Stimulated activated naive B cell treated with anti-CD40 and anti-IgM and Interleukin-4, amounts not matched to agents 10 μg/mL and 1 μg/mL and 100 μg/mL, for 72 hours (primary cell): ENCODE data around the gene MAP2K5.
A peak's percentile ranks its signal among the peaks of the same experiment; 100 is the strongest.

ENCODE experiments used
- ATAC-seq, 2 donors: fragments of 150-1000 bp; cut with Tn5 transposase; replicated peaks; 2 replicates each; pipeline ENCODE4 v1.10.0; 2021; ENCODE audit warnings: moderate library complexity in 1 of 2
- DNase-seq: peaks from one replicate; pipeline ENCODE4 v3.0.0; 2021
- H3K27ac Mint-ChIP-seq: one replicate; pipeline ENCODE4 v1.8.0; 2022; ENCODE audit warnings: mild to moderate bottlenecking, mixed read lengths
- H3K27me3 Mint-ChIP-seq, 2 donors: one replicate each; pipeline ENCODE4 v1.8.0; 2022; ENCODE audit warnings: mixed read lengths in 2 of 2
- H3K36me3 Mint-ChIP-seq, 2 donors: one replicate each; pipeline ENCODE4 v1.8.0; 2022; ENCODE audit warnings: mixed read lengths in 2 of 2, mild to moderate bottlenecking in 1 of 2
- H3K4me1 Mint-ChIP-seq, 2 donors: one replicate each; pipeline ENCODE4 v1.8.0; 2022; ENCODE audit warnings: mixed read lengths in 2 of 2, mild to moderate bottlenecking in 1 of 2
- H3K4me3 Mint-ChIP-seq, 2 donors: one replicate each; pipeline ENCODE4 v1.8.0; 2022; ENCODE audit warnings: mild to moderate bottlenecking in 2 of 2, mixed read lengths in 2 of 2, moderate library complexity in 1 of 2
- H3K9me3 Mint-ChIP-seq, 2 donors: one replicate each; pipeline ENCODE4 v1.8.0; 2022; ENCODE audit warnings: mixed read lengths in 2 of 2, mild to moderate bottlenecking in 1 of 2

Gene MAP2K5

GRCh38 chr15:67786646-67787045 is 244.1 kb downstream of the MAP2K5 start:
- no peak for DNase-seq
- Mint-ChIP-seq H3K36me3 (peaks cover 1 to 33% of the 10 kb centered on the region in 2 donors), H3K9me3 (no peaks in the 10 kb centered on the region), H3K27me3 (no peaks in the 10 kb centered on the region), H3K27ac (no peak overlapping the region), H3K4me3 (no peak overlapping the region), H3K4me1 (peaks cover 34 to 47% of the 10 kb centered on the region in 2 donors)
- no peak for ATAC-seq

GRCh38 chr15:67788986-67789385 is 246.5 kb downstream of the MAP2K5 start:
- Mint-ChIP-seq H3K36me3 (peaks cover 5 to 29% of the 10 kb centered on the region in 2 donors), H3K27ac (no peak overlapping the region), H3K4me1 (peaks cover 26 to 32% of the 10 kb centered on the region in 2 donors), H3K4me3 (no peak overlapping the region), H3K9me3 (no peaks in the 10 kb centered on the region), H3K27me3 (no peaks in the 10 kb centered on the region)
- DNase-seq (no peak), ATAC-seq (no peak)

DNA sequence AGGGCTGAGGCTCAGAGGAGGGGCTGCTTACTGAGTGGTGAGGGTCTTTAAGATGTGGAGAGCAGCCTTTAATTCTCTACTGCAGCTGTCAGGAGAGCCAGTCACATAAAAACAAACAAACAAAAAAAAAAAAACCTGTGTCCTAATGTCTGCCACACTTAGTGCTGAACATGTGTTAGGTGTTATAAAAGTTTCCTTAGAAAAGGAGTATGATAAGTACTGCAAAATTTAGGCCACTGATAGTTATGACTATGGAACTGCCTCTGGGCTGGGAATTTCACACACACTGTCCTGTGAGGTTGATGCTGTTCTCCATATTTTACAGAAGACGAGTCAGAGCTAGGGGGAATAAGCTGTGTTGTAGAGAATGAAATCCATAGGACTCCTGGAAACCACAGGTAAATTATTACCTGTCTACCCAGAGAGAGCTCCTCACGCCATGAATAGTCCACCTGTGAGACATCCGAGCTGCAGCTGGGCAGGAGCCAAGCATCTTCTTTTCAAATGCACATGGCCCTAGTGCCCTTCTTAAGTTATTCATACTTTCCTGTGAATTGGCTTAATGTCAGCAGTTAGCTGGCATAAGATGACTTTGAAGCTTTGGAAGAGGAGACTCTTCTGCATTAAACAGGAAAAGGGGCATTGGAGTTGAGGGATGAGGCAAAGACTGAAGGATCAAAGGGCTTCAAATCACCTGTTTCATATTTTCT is 248.3 kb downstream of the MAP2K5 start:
- Mint-ChIP-seq H3K4me3 (no peak overlapping the region), H3K4me1 (peaks cover 10 to 18% of the 10 kb centered on the region in 2 donors), H3K9me3 (peaks cover 3 to 5% of the 10 kb centered on the region in 2 donors), H3K36me3 (peaks cover 11 to 28% of the 10 kb centered on the region in 2 donors), H3K27ac (no peak overlapping the region), H3K27me3 (no peaks in the 10 kb centered on the region)
- DNase-seq (no peak), ATAC-seq (no peak)

DNA sequence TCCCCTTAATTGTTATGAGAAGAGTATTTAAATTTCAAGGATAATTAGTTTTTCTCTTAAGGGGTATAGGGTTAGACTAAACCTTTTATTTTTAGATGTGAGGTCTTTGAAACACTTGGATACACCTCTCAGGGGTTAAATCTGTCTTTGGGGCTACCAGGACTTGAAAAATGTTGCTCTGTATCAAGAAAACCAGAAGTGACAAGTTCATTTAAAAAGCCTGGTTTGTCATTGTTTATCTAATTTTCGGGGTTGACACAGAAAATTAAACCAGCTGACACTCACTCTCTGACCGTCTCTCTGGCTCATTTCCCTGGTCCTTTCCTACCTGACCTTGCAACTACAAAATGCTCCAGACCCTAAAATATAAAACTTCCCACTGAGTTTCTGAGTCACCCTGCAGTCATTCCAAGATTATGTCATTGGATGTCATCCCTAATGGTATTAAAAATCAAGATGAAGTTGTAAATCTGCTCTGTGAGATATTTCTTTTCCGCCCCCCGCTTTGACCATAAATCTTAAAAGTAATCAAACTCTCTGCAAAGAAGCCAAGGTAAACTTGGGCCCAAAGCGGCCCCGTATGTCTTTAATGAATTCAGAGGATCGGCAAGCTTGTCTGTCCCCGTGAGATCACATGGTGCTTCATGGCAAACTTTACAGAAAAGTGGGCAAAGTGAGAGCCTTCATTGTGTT is 249.9 kb downstream of the MAP2K5 start:
- no peak for ATAC-seq
- Mint-ChIP-seq H3K27ac (no peak overlapping the region), H3K4me3 (no peak overlapping the region), H3K36me3 (peaks cover 11 to 27% of the 10 kb centered on the region in 2 donors), H3K9me3 (peaks cover 3 to 5% of the 10 kb centered on the region in 2 donors), H3K27me3 (no peaks in the 10 kb centered on the region), H3K4me1 (peaks cover 6 to 9% of the 10 kb centered on the region in 2 donors)
- no peak for DNase-seq

- Mint-ChIP-seq H3K36me3 (peaks cover 14 to 35% of the 10 kb centered on the region in 2 donors), H3K27ac (no peak overlapping the region), H3K4me3 (no peak overlapping the region), H3K9me3 (peaks cover 3 to 5% of the 10 kb centered on the region in 2 donors), H3K27me3 (no peaks in the 10 kb centered on the region), H3K4me1 (peaks cover 6 to 9% of the 10 kb centered on the region in 2 donors)
- ATAC-seq (no peak), DNase-seq (no peak)
These were observed 252.5 kb downstream of the MAP2K5 start for GRCh38 chr15:67794832-67795574.

DNA sequence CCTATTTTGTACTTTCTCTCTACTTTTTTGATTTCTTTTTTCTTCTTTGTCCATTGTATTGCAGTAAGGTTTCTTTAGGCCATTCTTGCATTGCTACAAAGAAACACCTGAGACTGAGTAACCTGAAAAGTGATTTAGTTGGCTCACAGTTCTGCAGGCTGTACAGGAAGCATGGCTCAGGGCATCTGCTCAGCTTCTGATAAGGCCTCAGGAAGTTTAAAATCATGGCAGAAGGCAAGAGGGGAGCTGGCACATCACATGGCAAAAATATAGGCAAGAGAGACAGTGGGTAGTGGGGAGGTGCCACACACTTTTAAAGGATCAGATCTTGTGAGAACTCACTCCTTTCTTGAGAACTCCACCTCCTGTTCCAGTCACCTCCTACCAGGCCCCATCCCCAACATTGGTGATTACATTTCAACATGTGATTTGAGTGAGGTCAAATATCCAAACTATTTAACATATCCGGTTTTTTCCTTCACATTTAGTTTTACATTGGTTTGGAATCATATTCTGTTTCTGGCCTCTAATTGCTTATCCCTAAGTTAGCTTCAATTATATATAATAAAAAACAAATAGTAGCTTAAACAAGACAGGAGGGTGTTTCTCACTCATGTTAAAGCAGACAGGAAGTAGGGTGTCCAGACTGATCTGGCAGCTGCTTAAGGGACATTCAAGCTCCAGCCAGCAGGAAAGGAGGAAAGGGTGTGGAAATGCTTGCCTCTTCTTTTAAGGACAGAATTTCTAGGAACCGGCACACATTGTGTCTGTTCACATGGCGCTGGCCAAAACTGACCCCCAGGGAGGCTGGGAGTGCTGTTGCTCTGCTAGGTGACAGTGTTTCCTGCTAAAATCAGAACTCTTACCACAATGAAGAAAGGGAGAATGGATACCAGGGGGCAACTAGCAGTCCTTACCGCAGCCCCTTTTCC is 254.0 kb downstream of the MAP2K5 start:
- H3K27me3 Mint-ChIP-seq, result no peaks in the 10 kb centered on the region
- peaks cover 4 to 5% of the 10 kb centered on the region in 2 donors for H3K4me1 Mint-ChIP-seq
- no peak overlapping the region for H3K4me3 Mint-ChIP-seq
- peaks cover 3 to 5% of the 10 kb centered on the region in 2 donors for H3K9me3 Mint-ChIP-seq
- ATAC-seq (no peak), DNase-seq (no peak)
- peaks cover 13 to 26% of the 10 kb centered on the region in 2 donors for H3K36me3 Mint-ChIP-seq
- H3K27ac Mint-ChIP-seq, result peak overlapping the region; percentile 15

DNA sequence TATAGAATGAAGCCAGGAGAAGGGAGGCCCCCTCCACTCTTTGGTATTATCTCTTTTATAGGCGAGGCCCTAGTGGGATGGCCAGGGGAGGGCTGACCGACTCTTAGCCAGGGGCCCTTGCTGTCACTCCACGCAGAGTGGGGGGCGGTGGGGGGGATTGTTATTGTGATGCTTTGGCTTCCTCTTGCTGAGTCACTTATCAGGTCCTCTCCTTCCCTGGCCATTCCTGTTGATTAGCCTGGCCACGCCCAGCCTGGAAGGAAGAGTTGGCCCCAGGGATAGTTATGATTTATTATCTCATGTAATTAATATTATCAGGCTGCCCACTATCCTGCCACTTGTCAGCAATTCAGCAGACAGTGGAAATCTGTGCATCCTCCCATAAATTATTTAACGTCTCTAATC is 257.3 kb downstream of the MAP2K5 start:
- ATAC-seq, result no peak
- Mint-ChIP-seq H3K4me1 (peaks cover 10 to 18% of the 10 kb centered on the region in 2 donors), H3K27me3 (no peaks in the 10 kb centered on the region), H3K36me3 (peaks cover 13 to 27% of the 10 kb centered on the region in 2 donors), H3K4me3 (no peak overlapping the region), H3K27ac (no peak overlapping the region), H3K9me3 (peaks cover 3 to 5% of the 10 kb centered on the region in 2 donors)
- DNase-seq, result no peak

DNA sequence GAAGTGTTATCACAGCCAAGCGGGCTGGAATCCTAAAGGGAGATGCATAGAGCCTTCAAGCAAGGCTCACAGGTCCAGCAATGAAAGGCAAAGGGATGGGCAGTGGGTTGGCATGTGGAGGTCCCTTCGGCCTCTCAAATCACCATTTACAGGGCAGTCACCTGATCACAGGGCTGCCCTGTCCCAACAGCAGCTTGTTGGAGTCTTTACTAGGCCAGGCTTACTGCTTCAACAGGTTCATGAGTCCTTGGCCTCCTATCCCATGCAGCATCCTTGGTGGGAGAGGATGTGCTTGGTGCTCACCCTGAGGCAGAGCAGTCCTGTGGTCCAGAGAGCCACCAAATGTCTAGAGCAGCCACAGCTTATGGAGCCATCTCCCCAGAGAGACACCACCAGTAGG is 258.6 kb downstream of the MAP2K5 start:
- DNase-seq (no peak), ATAC-seq (no peak)
- peaks cover 13 to 16% of the 10 kb centered on the region in 2 donors for H3K4me1 Mint-ChIP-seq
- H3K36me3 Mint-ChIP-seq, result peaks cover 7 to 16% of the 10 kb centered on the region in 2 donors
- H3K27me3 Mint-ChIP-seq, result no peaks in the 10 kb centered on the region
- H3K9me3 Mint-ChIP-seq, result no peaks in the 10 kb centered on the region
- H3K4me3 Mint-ChIP-seq, result no peak overlapping the region
- H3K27ac Mint-ChIP-seq, result no peak overlapping the region

DNA sequence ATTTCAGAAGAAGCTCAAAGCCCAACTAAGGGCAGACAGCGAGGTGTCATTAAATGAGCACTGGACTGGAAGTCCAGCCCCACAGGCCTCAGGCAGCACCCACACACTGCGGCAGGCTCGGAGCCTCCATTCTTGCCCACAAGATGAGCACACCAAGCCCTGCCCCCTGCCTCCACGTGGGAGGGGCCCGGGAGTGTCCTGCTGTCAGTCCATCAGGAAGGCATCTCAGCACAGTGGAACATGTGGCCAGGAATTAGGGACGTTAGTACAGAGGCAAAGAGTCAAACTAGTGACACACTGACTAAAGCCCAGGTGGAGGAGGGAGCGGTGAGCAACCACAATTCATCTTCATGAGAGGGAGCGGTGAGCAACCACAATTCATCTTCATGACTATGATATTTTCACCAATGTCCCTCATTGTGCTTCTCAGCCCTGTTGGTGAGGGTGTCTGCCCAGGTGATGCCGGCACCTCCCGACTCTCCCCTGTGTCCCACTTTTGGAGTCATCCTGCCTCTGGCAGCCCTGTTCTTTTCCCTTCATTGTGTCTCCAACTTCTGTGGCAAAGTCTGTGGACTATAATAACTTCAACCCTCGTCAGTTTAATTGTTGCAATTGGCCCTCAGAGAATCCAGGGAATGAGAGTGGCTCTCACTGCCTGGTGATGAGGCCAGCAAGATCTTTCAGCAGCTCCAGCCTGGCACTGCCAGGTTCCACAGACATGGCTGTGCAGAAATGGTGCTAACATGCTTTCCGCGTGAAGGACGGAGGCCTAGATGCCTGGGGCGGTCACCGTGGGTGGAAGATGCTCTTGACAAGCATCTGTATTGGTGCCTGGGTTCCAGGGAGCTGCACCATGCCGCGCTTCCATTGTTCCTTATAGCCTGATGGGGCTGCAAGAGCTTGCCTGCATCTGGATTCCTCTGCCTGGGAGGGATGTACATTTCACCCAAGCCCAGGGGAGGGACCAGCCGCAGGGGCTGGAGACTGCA is 259.7 kb downstream of the MAP2K5 start:
- Mint-ChIP-seq H3K4me1 (peaks cover 12 to 13% of the 10 kb centered on the region in 2 donors), H3K9me3 (no peaks in the 10 kb centered on the region), H3K36me3 (peaks cover 7 to 18% of the 10 kb centered on the region in 2 donors), H3K27me3 (no peaks in the 10 kb centered on the region), H3K4me3 (no peak overlapping the region), H3K27ac (peak overlapping the region; percentile 25)
- ATAC-seq, result no peak
- no peak for DNase-seq

DNA sequence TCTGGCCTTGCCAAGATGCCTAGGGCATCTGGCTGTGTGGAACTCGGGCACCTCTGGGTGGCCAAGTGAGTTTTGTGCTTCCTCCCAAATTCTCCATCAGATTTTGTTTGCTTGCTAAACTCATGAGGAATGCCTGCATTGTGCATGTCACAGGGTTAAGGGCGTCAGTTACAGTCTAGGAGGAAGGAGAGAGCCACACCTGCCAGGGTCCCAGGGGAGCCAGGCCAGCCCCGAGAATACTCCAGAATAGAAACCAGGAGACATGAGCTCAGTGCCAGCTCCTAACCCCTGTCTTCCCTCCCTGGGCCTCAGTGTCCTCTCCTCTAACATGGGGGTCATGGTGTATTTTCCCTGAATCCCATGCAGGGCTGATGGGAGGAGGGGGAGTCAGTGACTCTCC is 260.8 kb downstream of the MAP2K5 start:
- Mint-ChIP-seq H3K36me3 (peaks cover 12 to 20% of the 10 kb centered on the region in 2 donors), H3K9me3 (no peaks in the 10 kb centered on the region), H3K27me3 (no peaks in the 10 kb centered on the region), H3K27ac (no peak overlapping the region), H3K4me1 (peaks cover 13 to 14% of the 10 kb centered on the region in 2 donors), H3K4me3 (no peak overlapping the region)
- DNase-seq (no peak), ATAC-seq (no peak)

- H3K27ac Mint-ChIP-seq, result no peak overlapping the region
These were observed 261.7 kb downstream of the MAP2K5 start for GRCh38 chr15:67803996-67804843.

GRCh38 chr15:67805008-67805665 is 262.6 kb downstream of the MAP2K5 start:
- Mint-ChIP-seq H3K4me3 (no peak overlapping the region), H3K4me1 (peaks cover 13 to 14% of the 10 kb centered on the region in 2 donors), H3K36me3 (peaks cover 15 to 25% of the 10 kb centered on the region in 2 donors), H3K9me3 (no peaks in the 10 kb centered on the region), H3K27ac (no peak overlapping the region), H3K27me3 (no peaks in the 10 kb centered on the region)
- DNase-seq (no peak), ATAC-seq (no peak)

More at GRCh38 chr15:67803996-67804843, 261.7 kb downstream of the MAP2K5 start:
- no peaks in the 10 kb centered on the region for H3K27me3 Mint-ChIP-seq
- H3K4me1 Mint-ChIP-seq, result peaks cover 13 to 14% of the 10 kb centered on the region in 2 donors
- H3K4me3 Mint-ChIP-seq, result no peak overlapping the region
- DNase-seq (no peak), ATAC-seq (no peak)
- H3K36me3 Mint-ChIP-seq, result peaks cover 15 to 22% of the 10 kb centered on the region in 2 donors
- no peaks in the 10 kb centered on the region for H3K9me3 Mint-ChIP-seq
